SU-DHL-6 (cell line): ENCODE results near the gene NVL.

ENCODE experiments used
- H2AFZ ChIP-seq: fragments of 200-600 bp; sonication (generic); 2 replicates; pipeline ENCODE4 v1.6.1; 2014; ENCODE audit warnings: low read depth, mild to moderate bottlenecking, moderate library complexity, mixed read lengths, antibody characterized with exemption, low read length; ENCODE audit not compliant: severe bottlenecking
- H3F3A ChIP-seq: fragments of 200-600 bp; shearing (Covaris generic); 2 replicates; pipeline ENCODE4 v1.6.0; 2016; ENCODE audit warnings: antibody characterized with exemption, mild to moderate bottlenecking; ENCODE audit not compliant: insufficient read depth
- H3K27ac ChIP-seq: fragments of 200-600 bp; sonication (generic); 2 replicates; pipeline ENCODE4 v1.5.1; 2016; ENCODE audit warnings: low read depth, mild to moderate bottlenecking, low read length, moderate library complexity, mixed read lengths
- H3K27me3 ChIP-seq: fragments of 200-600 bp; sonication (generic), shearing (Covaris generic); 2 replicates; pipeline ENCODE4 v1.6.0; 2014; ENCODE audit warnings: mild to moderate bottlenecking, low read length
- H3K36me3 ChIP-seq: fragments of 200-600 bp; sonication (generic); 2 replicates; pipeline ENCODE4 v1.6.1; 2014; ENCODE audit warnings: mild to moderate bottlenecking, low read length, mixed read lengths
- H3K4me2 ChIP-seq: fragments of 300-600, 200-600 bp; shearing (Covaris generic), sonication (generic); 2 replicates; pipeline ENCODE4 v1.6.0; 2014; ENCODE audit warnings: low read length, low read depth, mild to moderate bottlenecking; ENCODE audit not compliant: poor library complexity, severe bottlenecking
- H3K4me3 ChIP-seq: fragments of 200-600 bp; sonication (generic); 2 replicates; pipeline ENCODE4 v1.5.1; 2014; ENCODE audit warnings: antibody characterized with exemption, low read length, mild to moderate bottlenecking, mixed read lengths; ENCODE audit not compliant: insufficient read depth, poor library complexity, severe bottlenecking
- H3K79me2 ChIP-seq: fragments of 200-600 bp; sonication (generic); 2 replicates; pipeline ENCODE4 v1.6.1; 2014; ENCODE audit warnings: mild to moderate bottlenecking, low read length, moderate library complexity; ENCODE audit not compliant: insufficient read depth
- H3K9ac ChIP-seq: fragments of 200-600 bp; sonication (generic); 2 replicates; pipeline ENCODE4 v1.7.0; 2014; ENCODE audit warnings: mild to moderate bottlenecking, low read length
- H3K9me2 ChIP-seq: fragments of 200-600 bp; sonication (generic); replicated peaks from 2 replicates; pipeline ENCODE4 v1.6.1; 2014; ENCODE audit warnings: low read length; ENCODE audit not compliant: insufficient read depth
- H3K9me3 ChIP-seq: fragments of 200-600 bp; sonication (generic); 2 replicates; pipeline ENCODE4 v1.6.1; 2014; ENCODE audit warnings: low read length, mixed read lengths; ENCODE audit not compliant: insufficient read depth
- H4K20me1 ChIP-seq: fragments of 200-600 bp; sonication (generic); 2 replicates; pipeline ENCODE4 v1.6.1; 2014; ENCODE audit warnings: low read depth, mild to moderate bottlenecking, antibody characterized with exemption, low read length, moderate library complexity, mixed read lengths
- CTCF ChIP-seq: fragments of 200-600 bp; sonication (generic); IDR thresholded peaks from one replicate; pipeline ENCODE4 v1.5.1; 2017; ENCODE audit warnings: antibody characterized with exemption, mild to moderate bottlenecking, low read length, moderate library complexity; ENCODE audit not compliant: insufficient read depth, poor library complexity, severe bottlenecking
- EZH2phosphoT487 ChIP-seq: fragments of 200-600 bp; sonication (generic), shearing (Covaris generic); conservative IDR thresholded peaks from 2 replicates; pipeline ENCODE4 v1.6.1; 2018; ENCODE audit warnings: mild to moderate bottlenecking, antibody characterized with exemption, low read length, moderate library complexity, mixed read lengths

Gene NVL

GRCh38 chr1:224234017-224234416 is 96.0 kb downstream of the NVL start:
- Histone ChIP-seq H3K9me2 (no peaks in the 10 kb centered on the region), H3K79me2 (no peaks in the 10 kb centered on the region), H3K4me3 (no peak overlapping the region), H3K27ac (no peak overlapping the region), H3K4me2 (no peak overlapping the region), H4K20me1 (no peaks in the 10 kb centered on the region), H3K9me3 (no peaks in the 10 kb centered on the region), H3K9ac (no peak overlapping the region), H3F3A (no peaks in the 10 kb centered on the region), H3K27me3 (no peaks in the 10 kb centered on the region), H3K36me3 (peaks cover 7% of the 10 kb centered on the region; the same call in 1 of the 2 replicates), H2AFZ (no peak overlapping the region)
- TF ChIP-seq CTCF, result no peak
- no peak for TF ChIP-seq EZH2phosphoT487

GRCh38 chr1:224226849-224227502 is 103.0 kb downstream of the NVL start:
- H3K9me3 ChIP-seq, result no peaks in the 10 kb centered on the region
- H3F3A ChIP-seq, result no peaks in the 10 kb centered on the region
- H3K36me3 ChIP-seq, result peaks cover 3% of the 10 kb centered on the region; the same call in 1 of the 2 replicates
- TF ChIP-seq EZH2phosphoT487, result no peak
- TF ChIP-seq CTCF, result no peak
- no peak overlapping the region for H2AFZ ChIP-seq
- no peak overlapping the region for H3K9ac ChIP-seq
- H3K27me3 ChIP-seq, result no peaks in the 10 kb centered on the region
- no peak overlapping the region for H3K4me2 ChIP-seq
- H3K9me2 ChIP-seq, result no peaks in the 10 kb centered on the region
- H3K27ac ChIP-seq, result no peak overlapping the region
- no peaks in the 10 kb centered on the region for H4K20me1 ChIP-seq
- no peak overlapping the region for H3K4me3 ChIP-seq
- H3K79me2 ChIP-seq, result no peaks in the 10 kb centered on the region

- Histone ChIP-seq H3K27me3 (no peaks in the 10 kb centered on the region), H3K9ac (no peak overlapping the region), H2AFZ (no peak overlapping the region), H3K36me3 (no peaks in the 10 kb centered on the region), H4K20me1 (no peaks in the 10 kb centered on the region), H3K9me3 (no peaks in the 10 kb centered on the region), H3K4me3 (no peak overlapping the region), H3K9me2 (no peaks in the 10 kb centered on the region), H3F3A (no peaks in the 10 kb centered on the region), H3K27ac (no peak overlapping the region), H3K4me2 (no peak overlapping the region), H3K79me2 (no peaks in the 10 kb centered on the region)
- TF ChIP-seq EZH2phosphoT487 (no peak), CTCF (no peak)
Observed at GRCh38 chr1:224223819-224224714, 105.9 kb downstream of the NVL start.
